Measurements from ENCODE around the gene SLC25A39.
A peak's percentile ranks its signal among the peaks of the same experiment; 100 is the strongest.

SLC25A39 gene

DNA sequence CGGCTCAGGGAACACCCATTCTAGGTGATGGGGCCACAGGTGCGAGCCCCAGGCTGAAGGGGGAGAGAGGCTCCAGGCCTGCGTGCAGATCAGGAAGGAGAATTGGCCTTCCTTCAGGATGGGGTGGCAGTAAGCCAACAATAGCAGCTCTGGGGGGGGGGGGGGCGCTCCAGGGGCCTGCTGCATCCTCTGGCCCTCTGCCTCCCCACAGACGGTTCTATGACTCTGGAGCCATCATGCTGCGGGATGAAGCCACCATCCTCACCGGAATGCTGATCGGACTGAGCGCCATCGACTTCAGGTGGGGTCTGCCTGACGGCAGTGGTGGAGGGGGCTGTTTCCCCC lies 10.1 kb downstream of the SLC25A39 start:
- no peak for DNase-seq (ENCODE audit: low spot score)

DNA sequence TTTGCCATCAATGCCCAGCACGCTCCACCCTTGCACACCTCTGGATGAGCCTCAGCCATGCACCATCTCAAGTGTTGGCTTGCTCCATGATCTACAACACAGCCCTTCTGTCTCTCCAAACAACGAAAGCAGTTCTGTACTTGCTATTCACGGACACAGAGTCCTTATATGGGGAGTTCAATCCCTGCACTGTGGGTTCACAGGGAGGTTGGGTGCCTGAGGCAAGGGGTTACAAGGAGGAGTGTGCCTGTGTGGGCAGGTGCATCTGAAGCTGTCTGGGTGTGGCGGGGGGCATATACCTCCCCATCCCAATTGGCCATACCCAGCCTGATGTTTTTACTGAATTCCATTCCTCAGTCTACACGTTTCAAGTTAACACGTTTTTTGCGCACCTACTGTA lies 10.6 kb downstream of the SLC25A39 start:
- no peak for DNase-seq (ENCODE audit: low spot score)

DNA sequence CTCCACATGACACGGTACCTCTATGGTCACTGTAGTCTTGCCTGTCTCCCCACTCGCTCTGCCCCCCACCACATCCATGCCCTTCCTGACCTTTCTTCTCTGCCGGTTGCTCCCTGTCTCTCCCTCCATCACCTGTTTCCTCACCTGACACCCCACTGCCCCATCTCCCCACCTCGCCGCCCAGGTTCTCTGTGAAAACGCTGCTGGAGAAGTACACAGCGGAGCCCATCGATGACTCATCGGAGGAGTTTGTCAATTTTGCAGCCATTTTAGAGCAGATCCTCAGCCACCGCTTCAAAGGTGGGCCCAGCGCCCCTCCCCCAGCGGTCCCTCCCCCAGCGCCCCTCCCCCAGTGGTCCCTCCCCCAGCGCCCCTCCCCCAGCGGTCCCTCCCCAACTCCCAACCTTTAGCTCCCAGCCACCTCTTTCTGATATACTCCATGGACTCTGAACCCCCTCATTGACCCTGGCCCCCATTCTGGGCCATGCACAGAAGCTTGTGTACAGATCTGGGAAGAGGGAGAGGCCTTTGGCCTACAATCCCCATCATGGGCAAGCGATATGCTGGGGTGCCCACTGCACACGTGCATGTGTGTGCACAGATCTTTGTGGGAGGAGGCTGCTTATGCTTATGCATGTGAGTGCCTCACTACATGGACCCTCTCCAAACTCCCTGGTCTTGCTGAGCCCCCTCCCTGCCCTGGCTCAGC lies 12.1 kb downstream of the SLC25A39 start:
- no peak for DNase-seq (ENCODE audit: low spot score)

DNA sequence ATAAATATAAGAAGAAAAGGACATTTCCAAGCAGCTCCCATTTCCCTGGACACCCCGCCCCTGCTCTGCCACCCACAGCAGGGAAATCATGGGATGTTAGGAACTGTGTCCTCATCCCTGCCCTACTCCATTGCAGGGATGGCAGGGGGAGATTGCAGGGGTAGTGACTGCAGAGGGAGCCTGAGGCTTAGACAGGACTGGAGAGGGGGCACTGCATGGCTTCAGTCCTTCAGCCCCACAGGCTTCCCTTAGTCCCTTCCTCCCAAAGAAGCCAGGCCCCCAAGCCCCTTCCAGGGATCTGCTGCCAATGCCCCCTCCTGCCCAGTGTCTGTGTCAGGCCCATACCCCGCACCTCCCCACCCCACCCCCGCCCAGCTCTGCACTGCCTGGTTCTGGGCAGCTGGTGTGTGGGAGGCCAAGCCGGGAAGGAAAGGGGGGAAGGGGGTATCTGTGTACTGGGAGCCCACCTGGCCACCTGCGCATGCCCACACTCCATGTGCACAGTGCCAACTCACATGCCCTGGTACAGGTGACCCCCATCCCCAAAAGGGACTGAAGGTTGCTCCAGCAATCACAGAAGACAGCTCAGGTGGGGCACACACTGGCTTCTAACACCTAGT lies 13.0 kb downstream of the SLC25A39 start:
- DNase-seq (ENCODE audit: low spot score): no peak

DNA sequence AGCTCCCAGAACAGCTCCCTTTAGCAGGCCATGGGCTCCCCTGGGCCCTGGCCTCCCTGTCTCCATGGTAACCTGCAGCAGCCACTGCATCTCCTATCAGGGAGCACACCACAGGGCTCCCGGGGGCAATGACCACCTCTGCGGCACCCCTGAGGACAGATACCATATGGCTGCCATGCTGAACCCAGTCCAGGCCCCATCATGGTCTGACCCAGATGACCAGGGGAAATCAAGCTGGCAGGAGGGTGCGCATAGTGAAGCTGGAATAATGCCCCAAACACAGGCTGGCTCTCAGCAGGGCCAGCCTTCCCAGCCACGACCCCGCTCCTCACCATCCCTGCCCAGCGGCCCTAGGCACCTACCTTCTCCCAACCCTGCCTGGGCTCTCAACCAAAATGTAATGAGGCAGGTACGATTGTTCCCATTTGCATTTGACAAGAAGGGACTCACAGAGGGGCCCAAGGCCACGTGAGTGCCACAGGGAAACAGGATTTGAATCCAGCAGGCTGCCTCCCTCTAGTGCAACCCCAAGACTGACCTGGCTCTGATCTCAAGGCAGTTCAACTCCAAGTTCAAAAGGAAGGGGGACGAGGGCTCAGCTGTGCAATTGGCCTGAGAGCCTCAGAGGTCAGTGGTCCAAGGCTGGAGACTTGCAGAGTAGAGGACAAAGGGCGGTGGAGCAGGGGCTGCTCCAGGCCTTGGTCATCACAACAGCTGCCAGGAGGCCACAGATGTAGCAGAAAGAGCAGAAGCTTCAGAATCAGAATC lies 13.8 kb downstream of the SLC25A39 start:
- DNase-seq (ENCODE audit: low spot score): no peak

DNA sequence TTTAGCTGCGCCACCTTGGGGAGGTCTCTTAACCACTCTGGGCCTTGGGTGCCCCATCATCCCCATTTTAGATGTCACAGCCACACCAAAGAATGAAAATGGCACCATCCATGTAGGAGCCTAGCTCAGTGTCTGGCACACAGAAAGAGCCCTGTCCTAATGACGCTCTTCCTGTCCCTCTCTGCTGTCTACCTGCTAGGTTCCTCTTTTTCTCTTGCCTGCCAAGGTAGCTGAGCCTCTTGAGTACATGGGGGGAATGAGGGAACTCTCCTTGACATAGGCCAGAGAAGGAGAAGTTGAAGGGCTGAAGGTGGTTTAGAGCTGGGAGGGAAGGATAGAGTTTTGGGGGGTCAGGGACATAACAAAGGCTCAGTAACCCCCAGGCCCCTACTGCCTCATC lies 14.4 kb downstream of the SLC25A39 start:
- DNase-seq (ENCODE audit: low spot score): no peak

DNA sequence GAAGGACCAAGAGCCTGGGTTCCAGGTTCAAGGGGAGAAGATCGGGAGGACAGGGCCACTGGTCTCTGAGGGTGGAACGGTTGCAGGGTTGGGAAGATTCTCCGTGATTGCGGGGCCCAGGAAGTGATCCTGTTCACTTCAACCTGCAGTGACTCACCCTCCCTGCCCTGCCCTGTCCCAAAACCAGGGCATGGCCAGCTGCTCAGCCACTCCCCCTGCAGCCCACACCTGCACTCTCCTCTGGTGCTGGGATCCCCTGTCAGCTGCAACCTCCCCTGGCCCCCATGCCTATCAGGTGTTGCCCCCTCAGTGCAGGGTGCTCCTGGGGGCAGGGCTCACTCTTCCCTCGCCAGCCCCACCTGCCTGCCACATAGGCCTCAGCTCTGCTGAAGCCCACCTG lies 15.2 kb downstream of the SLC25A39 start:
- no peak for DNase-seq (ENCODE audit: low spot score)

DNA sequence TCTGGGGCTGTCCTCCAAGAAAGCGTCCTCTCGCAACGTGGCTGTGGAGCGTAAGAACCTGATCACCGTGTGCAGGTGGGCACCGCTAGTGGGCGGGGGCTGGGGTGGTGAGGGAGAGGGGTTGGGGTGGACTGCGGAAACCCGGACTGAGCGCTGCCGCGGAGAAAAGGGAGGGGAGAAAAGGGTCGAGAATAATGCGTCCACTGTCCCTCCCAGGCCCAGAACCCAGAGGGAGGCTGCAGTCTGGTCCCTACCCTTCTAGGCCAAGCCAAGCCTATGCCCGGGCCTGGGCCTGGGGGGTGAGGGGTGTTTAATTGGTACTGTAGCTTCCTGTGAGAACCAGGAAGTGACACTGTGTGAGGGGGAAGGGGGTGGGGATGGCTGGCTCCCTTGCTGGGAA lies 15.8 kb downstream of the SLC25A39 start:
- DNase-seq (ENCODE audit: low spot score): no peak

DNA sequence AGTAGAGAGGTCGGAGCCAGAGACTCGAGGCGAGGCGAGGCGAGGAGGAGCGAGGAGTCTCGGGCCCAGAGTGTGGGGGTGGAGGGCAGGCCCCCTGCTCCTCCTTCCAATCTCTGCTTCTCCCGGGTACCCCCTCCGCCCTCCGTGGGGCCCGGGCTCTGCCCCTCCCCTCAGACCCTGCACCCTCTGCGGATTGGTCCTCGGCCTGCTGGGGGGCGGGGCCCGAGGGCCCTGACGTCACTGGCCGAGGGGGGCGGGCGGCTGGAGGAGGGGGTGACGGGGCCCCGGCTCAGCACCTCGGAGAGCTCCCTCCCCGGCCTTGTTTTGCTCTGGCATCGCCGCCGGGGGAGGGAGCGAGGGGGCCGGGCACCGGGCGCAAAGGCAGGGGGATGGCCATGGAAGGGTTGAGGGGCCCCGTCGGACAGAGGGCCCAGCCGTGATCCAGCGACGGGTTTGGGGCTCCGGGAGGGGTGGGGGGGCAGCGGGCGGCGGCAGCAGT lies 16.3 kb downstream of the SLC25A39 start, which contains the start of gene RUNDC3A:
TSS of gene RUNDC3A (plus strand) at position 282 of the 499 bp plus-strand sequence. CDS start 232 bp downstream, outside the sequence.
- DNase-seq (ENCODE audit: low spot score): peak; percentile 81

DNA sequence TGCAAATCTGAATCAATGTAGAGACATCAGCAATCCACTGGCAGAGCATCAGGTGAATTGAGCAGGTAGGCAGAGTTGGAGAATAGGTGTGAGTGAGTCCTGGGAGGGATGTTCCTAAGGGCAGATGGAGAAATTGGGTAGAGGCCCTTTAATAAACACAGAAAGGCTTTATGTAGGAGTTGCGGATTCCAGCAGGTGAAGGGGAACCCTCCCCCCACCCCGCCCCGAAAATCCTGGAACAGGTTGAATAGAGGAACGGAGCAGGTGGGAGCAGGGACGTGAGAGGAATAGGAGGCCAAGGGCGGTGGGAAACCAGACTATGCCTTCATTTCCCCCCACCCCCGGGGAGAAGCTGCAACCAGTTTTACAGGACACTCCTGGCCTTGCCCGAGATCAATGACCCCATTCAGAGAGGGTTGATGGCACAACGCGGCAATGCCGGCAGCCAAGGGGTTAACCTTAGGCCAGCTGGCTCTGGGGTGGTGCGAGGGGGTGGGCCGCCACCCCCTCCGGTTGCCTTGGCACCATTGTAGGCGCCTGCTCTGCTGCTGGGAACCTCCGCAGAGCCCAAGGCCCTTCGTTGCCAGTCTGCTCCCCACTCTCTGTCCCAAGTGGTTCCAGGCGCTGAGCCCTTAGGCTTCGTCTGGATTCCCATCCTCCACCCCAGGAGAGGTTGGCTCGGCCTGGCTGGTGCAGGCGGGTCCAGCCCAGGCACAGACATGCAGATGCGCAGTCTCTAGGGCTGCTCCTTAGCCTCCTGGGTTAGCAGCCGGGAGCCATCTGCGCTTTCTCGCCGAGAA lies 17.0 kb downstream of the SLC25A39 start:
- DNase-seq (ENCODE audit: low spot score): peak; percentile 37

DNA sequence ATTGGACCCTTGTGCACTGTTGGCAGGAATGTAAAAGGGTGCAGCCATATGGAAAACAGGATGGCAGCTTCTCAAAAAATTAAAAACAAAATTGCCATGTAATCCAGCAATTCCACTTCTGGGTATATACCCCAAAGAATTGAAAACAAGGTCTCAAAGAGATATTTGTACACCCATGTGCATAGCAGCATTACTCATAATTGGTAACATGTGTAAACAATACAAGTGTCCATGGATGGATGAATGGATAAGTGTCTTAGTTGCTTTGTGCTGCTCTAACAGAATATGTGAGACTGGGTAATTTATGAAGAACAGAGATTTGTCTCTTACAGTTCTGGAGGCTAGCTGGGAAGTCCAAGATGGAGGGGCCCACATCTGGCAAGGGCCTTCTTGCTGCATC lies 20.0 kb downstream of the SLC25A39 start:
- no peak for DNase-seq (ENCODE audit: low spot score)

DNA sequence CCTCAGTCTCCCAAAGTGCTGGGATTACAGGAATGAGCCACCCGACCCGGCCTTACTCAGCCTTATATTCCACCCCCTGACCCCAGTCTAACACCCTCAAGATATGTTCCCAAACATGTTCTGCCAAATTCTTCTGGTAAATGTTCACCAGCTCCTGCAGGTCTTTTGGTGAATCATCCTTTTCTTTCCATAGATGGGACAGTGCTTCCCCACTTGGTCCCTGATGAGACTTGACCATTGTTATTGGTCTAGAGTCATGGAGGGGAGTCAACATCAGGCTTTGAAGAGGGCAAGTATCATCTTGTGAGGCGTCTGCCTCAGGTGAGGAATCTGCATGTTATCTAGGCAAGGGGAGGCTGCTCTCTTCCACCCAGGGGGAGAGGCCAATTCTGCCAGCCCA lies 26.6 kb downstream of the SLC25A39 start:
- DNase-seq (ENCODE audit: low spot score): no peak

DNA sequence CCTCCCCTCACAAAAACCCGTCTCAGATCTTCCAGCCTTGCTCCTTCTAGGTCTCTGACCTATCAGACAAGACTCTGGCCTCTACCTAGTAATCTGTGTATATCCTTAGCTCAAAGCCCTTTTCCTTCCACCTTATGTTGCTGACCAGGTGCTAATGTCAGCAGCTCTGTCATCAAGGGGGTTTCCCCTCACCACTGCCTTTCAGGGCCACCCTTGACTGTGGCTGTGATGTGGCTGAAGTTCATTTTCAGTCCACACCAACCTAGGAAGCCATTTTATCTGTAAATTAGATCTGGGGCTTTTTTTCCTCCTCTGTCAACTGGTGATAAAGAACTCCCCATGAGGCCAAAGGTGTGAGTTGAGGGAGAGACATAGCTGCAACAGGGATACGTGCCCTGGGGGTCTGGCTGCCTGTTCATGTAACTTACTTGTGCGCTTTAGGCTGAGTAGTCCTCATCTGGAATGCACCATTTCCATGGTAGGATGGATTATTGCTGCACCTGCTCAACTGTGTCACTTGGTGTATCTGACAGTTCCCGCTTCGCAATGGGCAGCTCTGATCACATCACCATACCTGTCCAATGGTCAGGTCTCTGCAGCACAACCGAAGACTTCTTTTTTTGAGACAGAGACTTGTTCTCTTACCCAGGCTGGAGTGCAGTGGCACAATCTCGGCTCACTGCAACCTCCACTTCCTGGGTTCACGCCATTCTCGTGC lies 31.0 kb downstream of the SLC25A39 start:
- no peak for DNase-seq (ENCODE audit: low spot score)

DNA sequence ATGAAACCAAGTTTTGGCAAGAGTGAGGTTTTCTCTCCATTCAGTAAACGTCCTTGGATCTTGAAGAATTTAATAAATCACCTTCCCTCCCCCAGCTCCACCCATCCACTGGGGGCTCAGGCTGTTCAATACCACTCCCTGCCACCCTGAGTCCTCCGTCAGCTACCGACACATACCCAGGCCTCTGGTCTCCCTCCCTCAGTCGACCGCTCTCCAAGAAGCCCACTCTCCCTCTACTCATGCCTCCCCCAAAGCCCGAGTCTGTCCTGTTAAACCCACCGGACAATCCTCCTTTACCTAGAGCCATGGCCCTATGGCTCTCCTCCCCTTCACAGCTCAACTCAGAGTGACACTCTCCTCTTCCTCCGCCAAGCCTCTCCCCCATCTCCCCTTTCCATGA lies 37.0 kb downstream of the SLC25A39 start:
- DNase-seq (ENCODE audit: low spot score): no peak

DNA sequence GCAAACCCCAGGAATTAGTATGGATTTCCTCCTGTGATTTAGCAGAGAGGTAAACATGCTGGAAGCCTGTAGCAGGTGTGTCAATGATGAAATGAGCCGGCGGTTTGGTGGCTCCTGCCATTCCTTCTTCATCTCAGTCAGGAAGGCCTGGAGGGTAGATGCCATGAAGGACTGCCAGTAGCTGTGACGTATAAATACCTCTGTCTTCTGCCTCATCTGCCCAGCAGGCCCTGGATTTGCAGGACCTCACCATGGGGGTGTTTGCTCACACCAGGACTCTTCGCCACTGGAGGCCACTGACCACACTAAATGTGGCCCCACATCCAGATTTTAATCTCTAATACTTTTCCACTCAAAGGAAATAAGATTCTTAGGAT lies 40.6 kb downstream of the SLC25A39 start:
- no peak for DNase-seq (ENCODE audit: low spot score)

DNA sequence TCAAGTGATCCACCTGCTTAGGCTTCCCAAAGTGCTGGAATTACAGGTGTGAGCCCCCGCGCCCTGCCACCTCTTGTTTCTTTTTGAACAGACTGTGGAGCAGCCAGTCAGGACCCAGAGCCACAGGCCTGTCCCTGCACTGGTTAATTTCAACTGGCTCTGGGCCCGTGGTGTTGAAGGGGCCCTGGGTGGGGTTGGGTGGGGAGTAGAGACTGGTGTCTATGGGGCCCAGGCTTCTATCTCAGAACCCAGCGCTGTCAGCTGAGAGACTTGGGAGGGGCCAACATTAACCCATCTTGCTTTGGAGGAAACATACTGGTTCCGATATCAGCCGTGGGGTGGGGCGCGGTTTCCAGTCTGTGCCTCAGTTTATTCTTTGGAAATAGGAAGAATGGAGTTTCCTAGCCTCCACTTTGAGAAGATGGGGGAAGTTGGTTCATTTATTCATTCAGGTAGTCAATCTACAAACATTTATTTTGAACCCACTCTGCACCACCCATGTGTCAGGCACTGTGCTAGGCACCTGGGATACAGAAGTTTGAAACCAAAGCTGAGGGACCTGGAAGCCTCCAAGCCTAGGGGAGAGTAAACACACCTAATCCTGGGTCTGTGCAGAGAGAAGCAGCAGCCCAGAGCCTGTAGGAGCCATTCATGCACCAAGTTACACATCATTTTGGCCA lies 41.1 kb downstream of the SLC25A39 start:
- no peak for DNase-seq (ENCODE audit: low spot score)

DNA sequence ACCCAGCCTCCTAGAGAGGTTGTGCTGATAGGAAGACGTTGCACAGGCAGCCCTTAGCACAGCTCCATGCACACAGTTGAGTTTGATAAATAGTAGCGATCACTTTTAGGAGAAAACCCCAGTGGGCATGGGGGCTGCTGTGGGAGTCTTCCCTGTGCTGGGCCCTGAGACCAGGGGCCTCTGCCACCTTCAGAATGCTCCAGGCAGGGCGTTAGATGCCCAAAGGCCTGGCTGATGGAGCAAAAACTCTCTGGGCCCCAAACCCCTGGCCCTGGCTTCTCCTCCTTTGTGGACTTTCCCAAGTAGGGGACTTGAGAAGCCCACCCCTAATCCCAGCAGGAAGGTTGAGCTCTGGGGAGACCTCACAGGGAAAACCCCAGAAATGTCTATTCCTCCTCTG lies 42.4 kb downstream of the SLC25A39 start:
- DNase-seq (ENCODE audit: low spot score): no peak

DNA sequence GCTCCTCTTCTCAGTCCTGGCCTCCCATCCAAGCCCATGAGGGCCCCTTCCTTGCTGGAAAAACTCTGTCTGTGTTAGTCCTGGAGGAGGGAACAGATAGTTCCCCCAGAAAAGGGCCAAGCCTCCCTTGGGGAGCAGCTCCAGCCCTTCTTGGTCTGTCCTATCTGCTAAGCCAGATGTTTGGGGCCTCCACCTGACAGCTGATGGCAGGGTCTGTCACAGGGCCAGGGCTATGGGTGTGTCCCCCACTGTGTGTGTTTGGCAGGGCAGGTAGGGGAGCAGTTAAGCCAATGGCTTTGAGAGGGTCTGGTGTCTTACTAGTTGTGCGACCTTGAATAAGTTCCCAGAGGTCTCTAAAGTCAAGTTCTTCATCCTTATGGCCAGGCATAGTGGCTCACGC lies 43.1 kb downstream of the SLC25A39 start:
- no peak for DNase-seq (ENCODE audit: low spot score)

DNA sequence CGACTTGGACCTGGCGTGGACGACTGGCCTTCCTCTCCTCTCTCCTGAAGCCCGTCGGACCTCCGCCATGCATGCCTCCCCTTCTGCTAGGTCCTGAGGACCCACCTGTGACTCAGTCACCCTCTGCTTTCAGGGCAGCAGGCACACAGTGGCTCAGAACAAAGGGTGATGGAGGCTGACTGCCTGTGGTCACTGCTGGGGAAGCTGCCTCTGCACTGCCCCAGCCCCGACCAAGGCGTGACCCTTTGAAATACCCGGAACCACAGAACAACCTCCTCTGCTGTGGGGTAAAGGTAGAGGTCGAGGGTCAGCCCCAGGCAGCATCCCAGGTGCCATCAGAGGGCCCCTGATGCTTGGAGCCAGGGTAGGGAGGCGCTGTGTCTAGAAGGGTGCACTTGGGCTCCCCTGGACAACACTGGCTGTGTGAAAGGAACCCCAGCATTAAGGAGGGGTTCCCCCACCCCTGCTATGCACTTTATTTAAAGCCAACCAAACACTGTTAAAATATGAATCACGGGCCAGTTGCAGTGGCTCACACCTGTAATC lies 44.2 kb downstream of the SLC25A39 start:
- DNase-seq (ENCODE audit: low spot score): no peak

DNA sequence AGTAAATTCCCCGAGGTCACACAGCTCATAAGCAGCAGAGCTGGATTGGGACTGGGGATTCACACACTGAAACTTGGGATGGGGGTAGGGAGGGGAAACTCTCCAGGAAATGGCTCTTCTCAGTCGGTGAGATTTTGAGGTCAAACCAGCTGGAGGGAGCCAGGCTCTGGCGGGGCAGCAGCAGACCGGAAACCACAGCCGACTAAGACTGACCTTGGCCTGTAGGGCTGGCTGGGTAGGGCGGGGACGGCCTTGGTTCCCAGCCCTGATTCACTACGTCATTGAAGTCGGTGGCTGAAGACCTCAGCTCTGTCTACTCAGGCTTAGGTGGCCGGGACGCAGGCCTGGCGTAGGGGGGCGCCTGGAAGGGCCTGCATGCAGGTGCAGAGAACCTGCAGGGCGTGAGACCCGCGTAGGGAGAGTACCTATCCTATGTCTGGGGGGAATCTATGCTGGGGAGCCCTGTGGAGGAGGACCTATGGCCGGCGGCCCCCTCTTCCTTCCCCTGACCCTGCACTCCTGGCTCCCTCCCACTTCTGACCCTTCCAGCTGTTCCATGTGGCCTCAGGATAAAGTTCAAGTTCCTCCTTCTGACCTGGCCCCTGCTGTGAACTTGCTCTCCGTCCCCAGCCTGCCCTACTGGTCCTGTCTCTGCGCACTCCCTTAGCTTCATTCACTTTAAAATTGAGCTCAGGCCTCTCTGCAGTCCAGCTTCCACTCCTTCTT lies 44.8 kb downstream of the SLC25A39 start:
- DNase-seq (ENCODE audit: low spot score): no peak

Measured in COLO829 (cell line).